Lung (tissue), 12 donors: ENCODE data around the gene RBFOX2. TPM values are rescaled to one million over a fixed set of nuclear protein-coding genes. Genes with fewer than 3 reads are reported as not detected.

Experiments
- ATAC-seq: fragments of 200-7000 bp; cut with Tn5 transposase; one replicate; pipeline ENCODE4 v1.9.1; 2020; ENCODE audit warnings: moderate number of reproducible peaks; ENCODE audit not compliant: insufficient read depth, low FRiP score
- DNase-seq, 3 donors: peaks; one replicate each; pipeline ENCODE4 v3.0.0-alpha.2; 2013 to 2017
- H3K27ac ChIP-seq, 2 donors: one replicate each; pipeline ENCODE4 v1.5.1; 2013; ENCODE audit warnings: mild to moderate bottlenecking in 2 of 2, moderate library complexity in 2 of 2, control low read depth in 1 of 2, inconsistent platforms in 1 of 2, low read depth in 1 of 2, low read length in 1 of 2
- H3K27me3 ChIP-seq, 3 donors: one replicate each; pipeline ENCODE4 v1.5.1; 2013; ENCODE audit warnings: low read length in 2 of 3; ENCODE audit not compliant: control insufficient read depth in 3 of 3, insufficient read depth in 3 of 3
- H3K36me3 ChIP-seq, 4 donors: one replicate each; pipeline ENCODE4 v1.5.1; 2013; ENCODE audit warnings: low read length in 4 of 4, mild to moderate bottlenecking in 1 of 4, moderate library complexity in 1 of 4; ENCODE audit not compliant: control insufficient read depth in 4 of 4, insufficient read depth in 4 of 4
- H3K4me1 ChIP-seq, 5 donors: one replicate each; pipeline ENCODE4 v1.5.1; 2013; ENCODE audit warnings: low read length in 5 of 5, mild to moderate bottlenecking in 2 of 5, moderate library complexity in 1 of 5; ENCODE audit not compliant: control insufficient read depth in 5 of 5, insufficient read depth in 5 of 5
- H3K4me3 ChIP-seq: one replicate; pipeline ENCODE4 v1.5.1; 2013; ENCODE audit warnings: mild to moderate bottlenecking, control low read depth, moderate library complexity
- H3K9ac ChIP-seq, 2 donors: one replicate each; pipeline ENCODE4 v1.5.1; 2013; ENCODE audit warnings: low read length in 2 of 2, control low read depth in 1 of 2; ENCODE audit not compliant: insufficient read depth in 1 of 2
- H3K9me3 ChIP-seq, 4 donors: one replicate each; pipeline ENCODE4 v1.5.1; 2013; ENCODE audit warnings: low read length in 3 of 4, mild to moderate bottlenecking in 1 of 4, moderate library complexity in 1 of 4; ENCODE audit not compliant: control insufficient read depth in 4 of 4, insufficient read depth in 3 of 4
- WGBS, 2 donors: extraction: QIAGEN DNeasy Blood & Tissue Kit; methylation state at CpG; one replicate each; pipeline ENCODE4 v1.1.7; 2013; 5-methylcytosine and 5-hydroxymethylcytosine counted together
- polyA plus RNA-seq, 2 donors: library from polyadenylated mRNA; stranded (reverse); fragments of 200-250 nt; gene quantifications; one replicate each; pipeline ENCODE4 v1.2.1, GENCODE V29; 2013
- total RNA-seq, 2 donors: library from RNA; depleted of rRNA in 1 of 2; stranded (reverse); fragments of >200 nt in 1 of 2; gene quantifications; one replicate each; pipeline ENCODE4 v1.2.1, GENCODE V29; 2014 to 2021
- TF ChIP-seq, protein P1 (sequence below): IDR thresholded peaks from 2 replicates; pipeline ENCODE4 v1.5.1; 2012; ENCODE audit warnings: mild to moderate bottlenecking; ENCODE audit errors: control extremely low read depth, extremely low read depth
- donor health status: control.
- donor health status: control.
- donor health status: Bipolar disorder and iron deficiency.
- donor health status: healthy.
- donor health status: DM: yes; HTN: yes; CAD: no.

Gene RBFOX2
- total and polyA plus RNA-seq, 4 donors, result 16.5 to 195 (median 43.3) TPM

DNA sequence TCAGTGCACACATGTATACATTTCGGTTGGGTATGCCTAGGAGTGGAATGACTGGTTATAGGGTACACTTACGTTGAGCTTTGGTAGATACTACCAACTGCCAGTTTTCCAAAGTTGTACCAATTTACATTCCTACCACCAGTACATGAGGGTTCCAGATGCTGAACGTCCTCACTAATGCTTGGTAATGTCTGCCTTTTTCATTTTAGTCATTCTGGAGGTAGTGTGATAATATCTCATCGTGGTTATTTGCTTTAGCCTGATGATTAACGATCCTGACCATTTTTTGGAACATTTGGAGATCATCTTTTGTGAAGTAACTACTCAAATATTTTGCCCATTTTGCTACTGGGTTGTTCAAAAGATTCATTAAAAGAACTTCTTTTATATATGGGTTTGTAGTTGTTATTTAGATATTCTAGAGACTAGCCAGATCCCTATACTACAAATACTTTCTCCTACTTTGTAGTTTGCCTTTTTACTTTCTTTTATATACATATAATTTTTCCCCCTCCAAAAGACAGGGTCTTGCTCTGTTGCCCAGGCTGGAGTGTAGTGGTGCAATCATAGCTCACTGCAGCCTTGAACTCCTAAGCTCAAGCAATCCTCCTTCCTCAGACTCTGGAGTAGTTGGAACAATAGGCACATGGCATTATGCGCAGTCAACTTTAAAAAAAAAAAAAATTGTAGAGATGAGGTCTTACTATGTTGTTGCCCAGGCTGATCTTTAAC lies 62.1 kb downstream of the RBFOX2 start:
- DNase-seq (no peak), ATAC-seq (no peak)
- Histone ChIP-seq H3K4me3 (no peak overlapping the region), H3K9me3 (no peaks in the 10 kb centered on the region), H3K9ac (no peak overlapping the region), H3K27ac (no peak overlapping the region), H3K36me3 (peaks cover 0 to 4% (median 0%) of the 10 kb centered on the region in 4 donors), H3K27me3 (no peaks in the 10 kb centered on the region), H3K4me1 (peaks cover 4 to 28% (median 18%) of the 10 kb centered on the region in 5 donors)
- TF ChIP-seq, protein P1, sequence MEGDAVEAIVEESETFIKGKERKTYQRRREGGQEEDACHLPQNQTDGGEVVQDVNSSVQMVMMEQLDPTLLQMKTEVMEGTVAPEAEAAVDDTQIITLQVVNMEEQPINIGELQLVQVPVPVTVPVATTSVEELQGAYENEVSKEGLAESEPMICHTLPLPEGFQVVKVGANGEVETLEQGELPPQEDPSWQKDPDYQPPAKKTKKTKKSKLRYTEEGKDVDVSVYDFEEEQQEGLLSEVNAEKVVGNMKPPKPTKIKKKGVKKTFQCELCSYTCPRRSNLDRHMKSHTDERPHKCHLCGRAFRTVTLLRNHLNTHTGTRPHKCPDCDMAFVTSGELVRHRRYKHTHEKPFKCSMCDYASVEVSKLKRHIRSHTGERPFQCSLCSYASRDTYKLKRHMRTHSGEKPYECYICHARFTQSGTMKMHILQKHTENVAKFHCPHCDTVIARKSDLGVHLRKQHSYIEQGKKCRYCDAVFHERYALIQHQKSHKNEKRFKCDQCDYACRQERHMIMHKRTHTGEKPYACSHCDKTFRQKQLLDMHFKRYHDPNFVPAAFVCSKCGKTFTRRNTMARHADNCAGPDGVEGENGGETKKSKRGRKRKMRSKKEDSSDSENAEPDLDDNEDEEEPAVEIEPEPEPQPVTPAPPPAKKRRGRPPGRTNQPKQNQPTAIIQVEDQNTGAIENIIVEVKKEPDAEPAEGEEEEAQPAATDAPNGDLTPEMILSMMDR, result no peak
- 89 to 90% methylated on average over 6 of the region's 6 CpGs for WGBS, 2 donors

DNA sequence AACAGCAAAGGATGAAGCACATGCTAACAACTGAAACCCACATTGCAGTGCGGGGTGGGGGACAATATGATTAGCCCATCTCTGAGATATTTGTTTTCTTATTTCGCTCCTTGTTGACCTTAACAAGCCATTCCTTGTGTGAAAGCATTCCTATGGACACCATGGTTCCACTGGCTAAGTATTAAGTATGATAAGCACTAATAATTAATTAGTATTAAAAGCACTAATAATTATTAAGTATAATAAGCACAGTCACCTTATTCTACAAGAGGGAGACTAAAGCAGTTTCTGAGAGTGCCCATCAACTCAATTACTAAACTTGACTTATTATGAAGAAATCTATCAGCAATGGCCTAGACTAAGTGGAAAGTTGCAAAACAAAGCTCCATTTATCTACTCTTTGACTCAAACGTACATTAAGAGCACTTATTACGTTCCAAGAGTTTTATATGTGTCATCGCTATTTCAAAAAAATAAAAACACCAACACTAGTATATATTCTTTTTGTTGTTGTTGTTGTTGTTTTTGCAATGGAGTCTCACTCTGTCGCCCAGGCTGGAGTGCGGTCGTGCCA lies 65.3 kb downstream of the RBFOX2 start:
- no peak for ATAC-seq

DNA sequence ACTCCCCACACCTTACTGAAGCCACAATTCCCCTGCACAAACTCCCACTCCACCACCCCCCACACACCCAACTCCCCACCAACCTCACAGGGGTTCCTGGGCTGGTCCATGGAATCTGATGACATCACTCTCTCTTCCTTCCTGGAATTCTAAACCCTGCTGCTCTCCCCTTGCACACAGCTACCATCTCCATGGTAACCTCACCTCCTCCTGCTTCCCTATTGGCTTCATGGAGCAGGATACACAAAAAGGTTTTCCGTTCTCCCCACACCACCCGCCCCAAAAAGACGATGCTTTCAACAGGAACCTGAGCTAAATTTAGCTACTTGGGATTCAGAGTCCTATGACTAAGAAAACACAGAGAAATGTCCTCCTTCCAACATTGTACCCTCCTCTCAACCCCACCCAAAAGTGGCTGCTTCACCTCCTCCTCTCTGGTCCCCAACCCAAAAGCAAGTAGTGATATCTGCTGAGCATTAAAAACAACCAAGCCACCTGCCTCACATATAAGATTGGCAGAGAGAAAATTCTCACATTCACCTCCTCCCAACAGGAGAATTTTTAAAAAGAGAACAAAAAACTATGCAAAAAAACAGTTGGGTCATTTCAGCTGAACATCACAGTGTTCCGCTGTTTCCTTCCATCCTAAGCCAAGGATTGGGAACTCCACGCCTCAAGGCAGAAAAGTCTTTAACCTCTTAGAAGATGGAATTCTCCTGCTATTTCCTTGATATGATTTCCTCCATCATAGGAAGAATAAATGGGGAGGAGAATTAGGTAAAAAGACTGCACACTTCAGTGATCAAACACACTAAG lies 66.9 kb downstream of the RBFOX2 start:
- Histone ChIP-seq H3K36me3 (no peaks in the 10 kb centered on the region), H3K27me3 (no peaks in the 10 kb centered on the region), H3K4me3 (no peak overlapping the region), H3K9me3 (no peaks in the 10 kb centered on the region), H3K27ac (peak overlapping the region; percentile 43 to 52), H3K9ac (peak overlapping the region in 1 of 2 donors; percentile 26), H3K4me1 (peaks cover 2 to 26% (median 23%) of the 10 kb centered on the region in 5 donors)
- TF ChIP-seq, protein P1, result no peak
- ATAC-seq, result peak; percentile 58
- DNase-seq, result peak; percentile 52 to 79 (median 77)
- 50 to 62% methylated on average over 5 of the region's 5 CpGs for WGBS, 2 donors

More for the DNA sequence above, 65.3 kb downstream of the RBFOX2 start:
- DNase-seq, result no peak
- 91 to 95% methylated on average over 8 of the region's 8 CpGs for WGBS, 2 donors
- peaks cover 2 to 27% (median 23%) of the 10 kb centered on the region in 5 donors for H3K4me1 ChIP-seq
- no peak overlapping the region for H3K4me3 ChIP-seq
- no peaks in the 10 kb centered on the region for H3K36me3 ChIP-seq
- no peaks in the 10 kb centered on the region for H3K9me3 ChIP-seq
- H3K27me3 ChIP-seq, result no peaks in the 10 kb centered on the region
- TF ChIP-seq, protein P1, result no peak
- H3K9ac ChIP-seq, result no peak overlapping the region
- H3K27ac ChIP-seq, result no peak overlapping the region
